NB4 (cell line): ENCODE measurements around the gene FURIN.

Experiments used
- TF ChIP-seq, protein P1 (sequence below): IDR thresholded peaks from 2 replicates; pipeline ENCODE4 v1.6.1; 2011; ENCODE audit warnings: low read depth, low read length
- TF ChIP-seq, protein P2 (sequence below): IDR thresholded peaks from one replicate; pipeline ENCODE4 v1.5.1; 2012; ENCODE audit warnings: low read depth, low read length

GRCh38 chr15:90880381-90881145 lies 12.2 kb downstream of the FURIN start:
- TF ChIP-seq, protein P1, sequence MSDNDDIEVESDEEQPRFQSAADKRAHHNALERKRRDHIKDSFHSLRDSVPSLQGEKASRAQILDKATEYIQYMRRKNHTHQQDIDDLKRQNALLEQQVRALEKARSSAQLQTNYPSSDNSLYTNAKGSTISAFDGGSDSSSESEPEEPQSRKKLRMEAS: no peak
- TF ChIP-seq, protein P2, sequence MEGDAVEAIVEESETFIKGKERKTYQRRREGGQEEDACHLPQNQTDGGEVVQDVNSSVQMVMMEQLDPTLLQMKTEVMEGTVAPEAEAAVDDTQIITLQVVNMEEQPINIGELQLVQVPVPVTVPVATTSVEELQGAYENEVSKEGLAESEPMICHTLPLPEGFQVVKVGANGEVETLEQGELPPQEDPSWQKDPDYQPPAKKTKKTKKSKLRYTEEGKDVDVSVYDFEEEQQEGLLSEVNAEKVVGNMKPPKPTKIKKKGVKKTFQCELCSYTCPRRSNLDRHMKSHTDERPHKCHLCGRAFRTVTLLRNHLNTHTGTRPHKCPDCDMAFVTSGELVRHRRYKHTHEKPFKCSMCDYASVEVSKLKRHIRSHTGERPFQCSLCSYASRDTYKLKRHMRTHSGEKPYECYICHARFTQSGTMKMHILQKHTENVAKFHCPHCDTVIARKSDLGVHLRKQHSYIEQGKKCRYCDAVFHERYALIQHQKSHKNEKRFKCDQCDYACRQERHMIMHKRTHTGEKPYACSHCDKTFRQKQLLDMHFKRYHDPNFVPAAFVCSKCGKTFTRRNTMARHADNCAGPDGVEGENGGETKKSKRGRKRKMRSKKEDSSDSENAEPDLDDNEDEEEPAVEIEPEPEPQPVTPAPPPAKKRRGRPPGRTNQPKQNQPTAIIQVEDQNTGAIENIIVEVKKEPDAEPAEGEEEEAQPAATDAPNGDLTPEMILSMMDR: no peak
